Measurements from ENCODE around the gene TXNDC12. TPM values are rescaled to one million over a fixed set of nuclear protein-coding genes. Genes with fewer than 3 reads are reported as not detected.
A peak's percentile ranks its signal among the peaks of the same experiment; 100 is the strongest.

TXNDC12 gene
- total RNA-seq, 1 donor from 2014 or later: 75.3 TPM

DNA sequence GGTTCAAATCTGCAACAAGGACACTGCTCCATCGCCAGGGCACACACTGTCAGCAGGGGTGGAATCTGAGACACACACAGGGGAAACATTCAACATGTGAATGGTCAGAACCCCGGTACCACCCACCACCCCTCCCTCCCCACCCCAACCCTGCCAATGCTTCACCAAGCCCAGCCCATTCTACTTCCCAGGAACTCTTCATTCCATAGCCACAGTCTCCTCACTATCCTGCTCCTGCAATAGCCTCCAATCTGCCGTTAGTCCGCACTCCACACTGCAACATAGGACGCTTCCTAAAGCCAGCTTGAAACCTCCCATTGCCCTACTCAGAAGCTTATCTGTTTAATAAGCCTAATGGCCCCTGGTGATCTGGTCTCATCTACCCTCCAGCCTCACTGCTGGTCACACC, 57.0 kb downstream of the TXNDC12 start:
- Histone ChIP-seq H4K20me1 (ENCODE audit: low read depth) (no peaks in the 10 kb centered on the region), H3K27me3 (no peaks in the 10 kb centered on the region), H3F3A (ENCODE audit: low read depth) (no peaks in the 10 kb centered on the region), H3K27ac (no peak overlapping the region), H3K4me3 (no peak overlapping the region), H3K9ac (no peak overlapping the region), H2AFZ (replicated peaks) (peak overlapping the region; percentile 87), H3K9me3 (ENCODE audit: low read depth) (no peaks in the 10 kb centered on the region), H3K4me2 (peak overlapping the region; percentile 27), H3K79me2 (ENCODE audit: low read depth) (no peaks in the 10 kb centered on the region), H3K36me3 (no peaks in the 10 kb centered on the region), H3K4me1 (peaks cover 4% of the 10 kb centered on the region)
- Mint-ChIP-seq H3K4me1 (peaks cover 9% of the 10 kb centered on the region), H3K27ac (no peak overlapping the region), H3K4me3 (no peak overlapping the region), H3K36me3 (no peaks in the 10 kb centered on the region), H3K27me3 (ENCODE audit: insufficient read depth, low read depth) (peaks cover 3% of the 10 kb centered on the region), H3K9me3 (no peaks in the 10 kb centered on the region)
- TF ChIP-seq EZH2 (IDR thresholded peaks at IDR 0.05) (no peak), EZH2phosphoT487 (IDR thresholded peaks at IDR 0.05) (no peak)
- TF ChIP-seq, protein P1, sequence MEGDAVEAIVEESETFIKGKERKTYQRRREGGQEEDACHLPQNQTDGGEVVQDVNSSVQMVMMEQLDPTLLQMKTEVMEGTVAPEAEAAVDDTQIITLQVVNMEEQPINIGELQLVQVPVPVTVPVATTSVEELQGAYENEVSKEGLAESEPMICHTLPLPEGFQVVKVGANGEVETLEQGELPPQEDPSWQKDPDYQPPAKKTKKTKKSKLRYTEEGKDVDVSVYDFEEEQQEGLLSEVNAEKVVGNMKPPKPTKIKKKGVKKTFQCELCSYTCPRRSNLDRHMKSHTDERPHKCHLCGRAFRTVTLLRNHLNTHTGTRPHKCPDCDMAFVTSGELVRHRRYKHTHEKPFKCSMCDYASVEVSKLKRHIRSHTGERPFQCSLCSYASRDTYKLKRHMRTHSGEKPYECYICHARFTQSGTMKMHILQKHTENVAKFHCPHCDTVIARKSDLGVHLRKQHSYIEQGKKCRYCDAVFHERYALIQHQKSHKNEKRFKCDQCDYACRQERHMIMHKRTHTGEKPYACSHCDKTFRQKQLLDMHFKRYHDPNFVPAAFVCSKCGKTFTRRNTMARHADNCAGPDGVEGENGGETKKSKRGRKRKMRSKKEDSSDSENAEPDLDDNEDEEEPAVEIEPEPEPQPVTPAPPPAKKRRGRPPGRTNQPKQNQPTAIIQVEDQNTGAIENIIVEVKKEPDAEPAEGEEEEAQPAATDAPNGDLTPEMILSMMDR (IDR thresholded peaks at IDR 0.05): no peak
- no peak for DNase-seq (ENCODE audit: low spot score)

DNA sequence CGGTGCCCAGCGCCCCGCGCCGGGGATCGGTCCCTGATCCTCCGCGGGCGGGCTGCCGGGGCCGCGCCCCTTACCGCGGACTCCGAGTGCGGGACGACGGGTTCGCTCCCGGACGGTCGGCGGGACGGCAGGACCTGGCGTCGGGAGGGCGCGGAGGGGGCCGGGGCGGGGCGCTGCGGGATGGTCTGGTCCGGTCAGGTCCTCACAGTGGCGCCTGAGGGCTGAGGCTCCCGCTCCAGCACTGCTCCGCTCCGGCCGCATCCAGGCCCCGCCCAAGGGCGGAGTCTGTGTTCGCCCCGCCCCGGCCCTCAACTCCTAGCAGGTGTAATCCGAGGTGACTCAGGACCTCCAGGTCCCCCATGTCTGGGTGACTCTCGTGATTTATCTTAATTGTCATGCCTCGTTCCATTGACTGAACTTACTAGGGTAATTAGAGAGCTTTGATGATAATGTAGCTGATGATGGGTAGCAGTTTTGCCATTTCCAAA, 64.5 kb downstream of the TXNDC12 start, which contains the start of gene RAB3B:
Gene RAB3B (minus strand): TSS at position 223 of the 488 bp plus-strand sequence. CDS start 13,583 bp downstream, outside the sequence.
- Mint-ChIP-seq H3K9me3 (no peaks in the 10 kb centered on the region), H3K27me3 (ENCODE audit: insufficient read depth, low read depth) (peaks cover 22% of the 10 kb centered on the region), H3K36me3 (peaks cover 4% of the 10 kb centered on the region), H3K27ac (no peak within 1 kb of the TSS), H3K4me1 (peaks cover 19% of the 10 kb centered on the region), H3K4me3 (peak within 1 kb of the TSS; percentile 88)
- H3K9me3 ChIP-seq (ENCODE audit: low read depth): no peaks in the 10 kb centered on the region
- H3K9ac ChIP-seq: peak within 1 kb of the TSS; percentile 60
- no peaks in the 10 kb centered on the region for H3K4me1 ChIP-seq
- peak; percentile 93 for DNase-seq (ENCODE audit: low spot score)
- H3K27ac ChIP-seq: no peak within 1 kb of the TSS
- peak within 1 kb of the TSS; percentile 80 for H2AFZ ChIP-seq (replicated peaks)
- no peaks in the 10 kb centered on the region for H4K20me1 ChIP-seq (ENCODE audit: low read depth)
- peaks cover 21% of the 10 kb centered on the region for H3K79me2 ChIP-seq (ENCODE audit: low read depth)
- H3K36me3 ChIP-seq: no peaks in the 10 kb centered on the region
- H3K27me3 ChIP-seq: peaks cover 13% of the 10 kb centered on the region
- TF ChIP-seq, protein P1 (IDR thresholded peaks at IDR 0.05): no peak
- TF ChIP-seq EZH2phosphoT487 (IDR thresholded peaks at IDR 0.05): no peak
- peak; percentile 35 for TF ChIP-seq EZH2 (IDR thresholded peaks at IDR 0.05)
- H3K4me3 ChIP-seq: peak within 1 kb of the TSS; percentile 83
- H3K4me2 ChIP-seq: peak within 1 kb of the TSS; percentile 87
- peaks cover 15% of the 10 kb centered on the region for H3F3A ChIP-seq (ENCODE audit: low read depth)

DNA sequence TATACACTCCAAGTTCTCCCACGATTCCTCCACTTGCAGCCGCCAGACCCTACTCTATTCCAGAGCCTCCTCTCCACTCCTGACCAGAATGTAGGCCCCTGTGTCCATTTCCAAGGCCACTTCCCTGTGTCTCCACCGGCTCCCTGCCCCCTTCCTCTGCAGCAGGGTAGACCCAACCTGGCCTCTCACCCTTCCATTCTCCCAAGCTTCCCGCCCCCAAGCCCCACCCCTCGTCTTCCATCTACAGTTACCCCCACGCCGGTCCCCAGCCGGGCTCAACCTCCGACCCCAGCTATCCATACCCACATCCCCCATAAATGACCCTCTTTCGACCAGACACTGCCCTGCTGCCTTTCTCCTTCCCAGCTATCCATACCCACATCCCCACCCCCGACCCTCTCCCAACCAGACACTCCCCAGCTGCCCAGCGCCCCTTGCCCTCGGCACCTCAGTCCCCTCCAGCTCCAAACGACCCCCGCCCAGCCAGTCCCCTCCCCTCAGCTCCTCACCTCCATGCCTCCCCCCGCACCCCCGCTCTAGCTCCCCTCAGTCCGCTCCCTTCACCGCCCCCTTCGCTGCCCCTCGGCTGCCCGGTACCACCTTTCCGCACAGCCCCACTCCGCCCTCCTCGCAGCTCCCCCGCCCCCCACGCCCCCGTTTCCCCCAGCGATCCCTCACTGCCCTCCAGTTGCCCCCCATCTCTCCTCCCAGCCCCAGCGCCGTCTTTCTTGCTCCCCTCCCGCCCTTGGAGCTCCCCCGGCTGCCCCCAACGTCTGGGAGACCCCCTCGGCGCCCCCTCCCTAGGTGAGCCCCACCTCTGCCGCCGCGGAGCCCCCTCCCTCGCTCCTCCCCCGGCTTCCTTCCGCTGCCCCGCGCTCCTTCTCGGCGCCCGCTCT, 65.2 kb downstream of the TXNDC12 start:
- TF ChIP-seq, protein P1 (IDR thresholded peaks at IDR 0.05): no peak
- TF ChIP-seq EZH2 (IDR thresholded peaks at IDR 0.05): no peak
- TF ChIP-seq EZH2phosphoT487 (IDR thresholded peaks at IDR 0.05): no peak
- Histone ChIP-seq H3K4me2 (peak overlapping the region; percentile 87), H3K27me3 (peaks cover 13% of the 10 kb centered on the region), H3K27ac (no peak overlapping the region), H3K9ac (peak overlapping the region; percentile 60), H3K4me3 (peak overlapping the region; percentile 83), H4K20me1 (ENCODE audit: low read depth) (no peaks in the 10 kb centered on the region), H3K4me1 (no peaks in the 10 kb centered on the region), H3K36me3 (no peaks in the 10 kb centered on the region), H3K9me3 (ENCODE audit: low read depth) (no peaks in the 10 kb centered on the region), H3F3A (ENCODE audit: low read depth) (peaks cover 19% of the 10 kb centered on the region), H3K79me2 (ENCODE audit: low read depth) (peaks cover 21% of the 10 kb centered on the region), H2AFZ (replicated peaks) (peak overlapping the region; percentile 80)
- Mint-ChIP-seq H3K27ac (no peak overlapping the region), H3K27me3 (ENCODE audit: insufficient read depth, low read depth) (peaks cover 22% of the 10 kb centered on the region), H3K4me1 (peaks cover 19% of the 10 kb centered on the region), H3K9me3 (no peaks in the 10 kb centered on the region), H3K36me3 (peaks cover 4% of the 10 kb centered on the region), H3K4me3 (peak overlapping the region; percentile 88)
- peak; percentile 44 for DNase-seq (ENCODE audit: low spot score)

All from neural progenitor cell (in vitro differentiated cells).